Activated naive CD4-positive, alpha-beta T cell treated with anti-CD3 and anti-CD28 coated beads, Interleukin-2, amount 50 U/mL, for 24 hours (primary cell): ENCODE data around the gene FGFR2.

Experiments used
- H3K27ac Mint-ChIP-seq: one replicate; pipeline ENCODE4 v1.8.0; 2021; ENCODE audit warnings: mild to moderate bottlenecking, mixed read lengths
- H3K27me3 Mint-ChIP-seq: one replicate; pipeline ENCODE4 v1.8.0; 2021; ENCODE audit warnings: mixed read lengths
- H3K36me3 Mint-ChIP-seq: one replicate; pipeline ENCODE4 v1.8.0; 2021; ENCODE audit warnings: mixed read lengths
- H3K4me1 Mint-ChIP-seq: one replicate; pipeline ENCODE4 v1.8.0; 2021; ENCODE audit warnings: mixed read lengths
- H3K4me3 Mint-ChIP-seq: one replicate; pipeline ENCODE4 v1.8.0; 2021; ENCODE audit warnings: mild to moderate bottlenecking, mixed read lengths
- H3K9me3 Mint-ChIP-seq: one replicate; pipeline ENCODE4 v1.8.0; 2021; ENCODE audit warnings: mixed read lengths

Gene FGFR2

DNA sequence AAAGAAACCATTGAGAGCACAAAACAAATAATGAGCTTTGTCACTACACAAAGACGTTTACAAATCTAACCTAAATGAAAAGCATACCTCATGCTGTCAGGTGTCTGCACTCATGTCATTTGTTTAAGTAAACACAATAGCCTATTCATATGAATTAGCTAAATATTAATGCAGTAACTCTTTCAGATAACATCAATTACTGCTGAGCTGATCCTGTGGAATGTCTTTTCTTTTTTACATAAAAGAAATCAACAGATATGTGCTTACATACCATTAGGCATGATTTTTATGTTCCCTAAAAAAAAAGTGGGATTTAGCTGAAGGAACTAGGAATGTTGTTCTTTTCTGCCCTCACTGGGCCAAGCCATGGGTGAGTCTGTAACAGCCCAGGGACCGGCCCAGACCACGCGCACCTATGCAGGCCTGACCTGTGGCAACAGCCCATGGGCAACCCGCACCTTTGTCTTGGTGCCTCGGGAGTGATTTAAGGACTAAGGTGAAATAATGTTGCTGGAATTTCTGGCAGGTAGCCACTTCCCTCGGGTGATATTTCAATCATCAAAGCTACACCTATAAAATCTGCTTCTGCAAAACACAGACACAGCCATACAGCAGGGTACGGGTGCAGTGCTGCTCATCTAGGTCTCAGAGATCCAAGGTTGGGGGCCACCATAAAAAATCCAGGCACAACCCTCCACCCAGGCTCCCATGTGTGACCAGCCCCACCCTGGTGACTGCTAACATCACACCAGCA lies 44.6 kb downstream of the FGFR2 start:
- H3K36me3 Mint-ChIP-seq, result no peaks in the 10 kb centered on the region
- H3K4me3 Mint-ChIP-seq, result no peak overlapping the region
- H3K27me3 Mint-ChIP-seq, result no peaks in the 10 kb centered on the region
- H3K27ac Mint-ChIP-seq, result no peak overlapping the region
- peaks cover 19% of the 10 kb centered on the region for H3K9me3 Mint-ChIP-seq
- H3K4me1 Mint-ChIP-seq, result no peaks in the 10 kb centered on the region

DNA sequence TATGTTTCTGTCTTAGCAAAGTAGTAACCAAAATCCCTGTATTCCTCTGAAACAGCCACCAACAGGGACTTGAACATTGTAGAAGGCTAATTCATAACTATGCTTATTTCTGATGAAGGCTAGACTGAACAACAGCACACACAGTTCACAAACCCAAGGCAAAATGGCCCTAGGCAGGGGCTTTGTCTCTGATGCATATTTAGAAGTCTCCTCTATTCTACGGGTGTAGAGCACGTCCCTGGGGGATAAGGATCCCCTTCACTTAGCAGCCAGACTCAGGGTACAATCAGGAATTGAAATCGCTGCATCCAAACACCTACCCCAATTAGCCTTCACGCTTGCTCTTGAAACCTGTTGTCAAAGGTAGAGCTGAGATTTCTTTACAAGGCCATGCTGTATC lies 45.5 kb downstream of the FGFR2 start:
- peaks cover 19% of the 10 kb centered on the region for H3K9me3 Mint-ChIP-seq
- no peaks in the 10 kb centered on the region for H3K36me3 Mint-ChIP-seq
- no peak overlapping the region for H3K4me3 Mint-ChIP-seq
- H3K27ac Mint-ChIP-seq, result no peak overlapping the region
- H3K4me1 Mint-ChIP-seq, result no peaks in the 10 kb centered on the region
- no peaks in the 10 kb centered on the region for H3K27me3 Mint-ChIP-seq

DNA sequence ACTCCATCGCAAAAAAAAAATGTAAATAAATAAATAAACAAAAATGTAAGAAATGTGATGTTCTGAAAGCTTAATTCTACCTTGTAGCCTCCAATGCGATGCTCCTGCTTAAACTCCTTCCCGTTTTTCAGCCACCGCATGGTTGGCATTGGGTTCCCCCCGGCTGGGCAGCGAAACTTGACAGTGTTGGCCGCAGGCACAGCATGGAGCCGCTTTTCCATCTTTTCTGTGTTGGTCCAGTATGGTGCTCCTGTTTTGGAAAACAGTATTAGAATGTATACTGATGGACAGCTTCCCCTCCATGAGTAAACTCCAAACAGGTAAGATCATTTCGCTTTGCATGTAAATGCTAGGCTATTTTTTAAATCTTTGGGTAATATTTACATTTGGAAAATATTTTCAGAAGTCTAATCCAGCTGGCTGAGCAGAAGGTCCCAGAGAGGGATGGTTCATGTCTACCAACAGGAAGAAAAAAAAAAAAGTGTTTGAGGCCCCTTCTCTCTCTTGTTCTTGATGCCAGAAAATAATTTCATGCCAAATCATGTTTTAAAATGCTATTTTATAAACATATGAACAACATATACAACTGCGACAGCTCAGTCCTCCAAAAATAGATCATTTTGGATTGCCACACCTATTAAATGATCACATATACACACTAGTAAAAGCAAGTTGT lies 46.9 kb downstream of the FGFR2 start:
- Mint-ChIP-seq H3K27me3 (no peaks in the 10 kb centered on the region), H3K4me1 (no peaks in the 10 kb centered on the region), H3K27ac (no peak overlapping the region), H3K4me3 (no peak overlapping the region), H3K9me3 (peaks cover 19% of the 10 kb centered on the region), H3K36me3 (no peaks in the 10 kb centered on the region)

DNA sequence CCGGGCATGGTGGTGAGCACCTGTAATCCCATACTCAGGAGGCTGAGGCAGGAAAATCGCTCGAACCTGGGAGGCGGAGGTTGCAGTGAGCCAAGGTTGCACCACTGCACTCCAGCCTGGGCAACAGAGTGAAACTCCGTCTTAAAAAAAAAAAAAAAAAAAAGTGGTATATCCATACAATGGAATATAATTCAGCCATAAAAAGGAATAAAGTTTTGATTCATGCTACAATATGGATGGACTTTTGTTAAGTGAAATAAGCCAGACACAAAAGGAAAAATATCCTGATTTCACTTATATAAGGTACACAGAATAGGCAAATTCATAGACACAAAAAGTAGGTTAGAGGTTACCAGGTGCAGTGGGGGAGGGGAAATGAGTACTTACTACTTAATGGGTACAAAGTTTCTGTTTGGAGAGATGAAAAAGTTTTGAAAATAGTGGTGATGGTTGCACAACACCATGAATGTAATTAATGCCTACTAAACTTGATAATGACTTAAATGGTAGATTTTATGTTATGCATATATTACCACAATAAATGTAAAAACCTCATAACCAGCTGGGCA lies 53.9 kb downstream of the FGFR2 start:
- Mint-ChIP-seq H3K27ac (no peak overlapping the region), H3K4me3 (no peak overlapping the region), H3K36me3 (no peaks in the 10 kb centered on the region), H3K9me3 (peaks cover 5% of the 10 kb centered on the region), H3K4me1 (no peaks in the 10 kb centered on the region), H3K27me3 (peaks cover 2% of the 10 kb centered on the region)

DNA sequence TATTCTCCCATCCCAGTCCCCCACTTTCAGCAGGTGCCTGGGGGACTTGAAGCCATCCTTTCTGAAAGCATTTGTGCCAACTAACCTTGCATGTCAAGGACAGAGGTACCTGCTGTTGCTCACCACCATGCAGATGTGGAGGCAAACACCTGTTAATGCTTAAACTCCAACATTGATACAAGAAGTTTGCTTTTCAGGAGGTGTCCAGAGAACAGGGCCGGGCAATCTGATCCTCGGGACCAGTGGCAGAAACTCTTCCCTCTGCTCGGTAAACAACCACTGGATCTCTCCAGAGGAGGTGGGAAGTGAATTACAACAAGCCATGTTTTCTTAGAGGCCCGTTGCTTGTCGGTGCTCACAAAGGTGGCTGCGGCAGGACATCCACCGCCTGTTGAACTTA lies 54.7 kb downstream of the FGFR2 start:
- Mint-ChIP-seq H3K36me3 (no peaks in the 10 kb centered on the region), H3K4me1 (no peaks in the 10 kb centered on the region), H3K4me3 (no peak overlapping the region), H3K27me3 (peaks cover 2% of the 10 kb centered on the region), H3K27ac (no peak overlapping the region), H3K9me3 (peaks cover 5% of the 10 kb centered on the region)

DNA sequence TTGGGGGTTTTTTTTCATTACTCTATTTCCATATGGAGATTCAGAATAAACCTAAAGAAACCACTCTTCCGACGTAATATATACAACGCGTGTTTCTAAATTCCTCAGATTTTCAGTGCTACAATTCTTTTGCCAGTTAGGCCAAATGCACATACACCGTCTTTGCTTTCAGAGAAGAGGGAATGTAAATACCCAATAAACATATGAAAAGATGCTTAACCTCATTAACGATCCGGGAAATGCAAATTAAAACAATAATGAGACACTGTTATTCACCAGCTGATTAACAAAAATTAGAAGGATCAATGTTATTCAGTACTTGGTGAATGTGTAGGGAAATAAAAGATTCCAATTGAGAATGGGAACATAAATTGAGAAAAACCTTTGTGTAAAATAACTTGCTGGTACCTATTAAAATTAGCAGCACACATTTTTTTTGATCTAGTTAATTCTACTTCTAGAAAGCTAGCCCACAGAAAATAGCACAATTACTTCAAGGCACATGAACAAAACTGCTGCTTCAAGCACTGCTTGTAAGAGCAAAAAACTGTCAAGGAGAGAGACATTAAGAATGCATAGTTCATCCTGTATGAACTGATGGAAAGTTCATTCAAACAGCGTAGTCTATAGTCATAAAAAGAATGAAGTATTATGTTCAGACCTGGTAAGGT lies 56.7 kb downstream of the FGFR2 start:
- H3K27ac Mint-ChIP-seq, result no peak overlapping the region
- peaks cover 5% of the 10 kb centered on the region for H3K9me3 Mint-ChIP-seq
- H3K36me3 Mint-ChIP-seq, result no peaks in the 10 kb centered on the region
- H3K4me1 Mint-ChIP-seq, result no peaks in the 10 kb centered on the region
- no peak overlapping the region for H3K4me3 Mint-ChIP-seq
- H3K27me3 Mint-ChIP-seq, result peaks cover 2% of the 10 kb centered on the region

DNA sequence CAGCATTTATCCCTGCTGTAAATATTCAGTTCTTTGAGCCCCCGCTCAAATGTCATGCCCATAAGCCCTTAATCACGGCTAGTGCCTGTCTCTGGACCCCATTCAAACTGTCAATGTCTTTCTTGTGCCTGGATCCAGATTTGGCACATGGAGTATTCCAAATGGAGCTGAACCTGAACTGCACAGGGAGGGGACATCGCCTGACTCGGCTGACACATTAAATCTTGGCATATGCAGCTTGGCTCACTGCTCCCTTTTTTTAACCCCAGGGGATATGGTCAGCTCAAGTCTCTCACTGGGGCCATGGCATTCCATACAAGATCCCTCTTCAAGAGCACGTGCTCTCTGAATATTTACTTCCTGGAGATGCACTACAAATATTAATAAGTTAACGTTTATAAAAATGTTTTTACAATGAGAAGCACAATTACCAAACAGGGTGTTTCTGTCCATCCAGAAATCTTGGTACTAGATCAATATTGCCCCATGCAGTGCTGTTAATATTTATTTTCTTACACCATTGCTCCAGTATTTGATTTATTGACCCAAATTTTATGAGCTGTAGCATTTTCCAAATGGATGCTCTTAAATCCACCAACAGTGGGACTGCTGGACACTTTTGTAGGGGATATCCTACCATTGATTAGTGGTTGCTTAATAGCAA lies 57.4 kb downstream of the FGFR2 start:
- H3K4me3 Mint-ChIP-seq, result no peak overlapping the region
- H3K36me3 Mint-ChIP-seq, result no peaks in the 10 kb centered on the region
- H3K9me3 Mint-ChIP-seq, result peaks cover 5% of the 10 kb centered on the region
- H3K4me1 Mint-ChIP-seq, result no peaks in the 10 kb centered on the region
- peaks cover 2% of the 10 kb centered on the region for H3K27me3 Mint-ChIP-seq
- no peak overlapping the region for H3K27ac Mint-ChIP-seq

DNA sequence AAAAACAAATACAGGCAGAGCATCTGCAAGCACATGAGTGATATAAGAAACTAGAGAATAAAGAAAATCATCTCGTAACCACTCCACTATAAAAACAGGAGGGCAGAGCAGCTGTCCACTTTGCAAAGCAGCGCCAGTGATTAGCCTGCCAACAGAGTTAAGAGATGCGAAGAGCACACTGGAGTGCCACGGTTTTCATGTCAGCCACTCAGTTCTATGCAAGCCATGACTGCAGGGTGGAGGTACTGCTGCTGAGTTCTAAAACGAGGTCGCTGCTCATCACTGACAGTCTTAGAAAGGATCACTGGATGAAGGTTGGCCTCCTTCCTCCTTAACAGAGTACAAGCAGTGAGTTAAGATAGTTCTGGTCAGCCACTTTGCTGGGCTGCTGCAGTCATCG lies 58.5 kb downstream of the FGFR2 start:
- Mint-ChIP-seq H3K4me1 (no peaks in the 10 kb centered on the region), H3K27me3 (peaks cover 2% of the 10 kb centered on the region), H3K27ac (no peak overlapping the region), H3K9me3 (no peaks in the 10 kb centered on the region), H3K4me3 (no peak overlapping the region), H3K36me3 (no peaks in the 10 kb centered on the region)

DNA sequence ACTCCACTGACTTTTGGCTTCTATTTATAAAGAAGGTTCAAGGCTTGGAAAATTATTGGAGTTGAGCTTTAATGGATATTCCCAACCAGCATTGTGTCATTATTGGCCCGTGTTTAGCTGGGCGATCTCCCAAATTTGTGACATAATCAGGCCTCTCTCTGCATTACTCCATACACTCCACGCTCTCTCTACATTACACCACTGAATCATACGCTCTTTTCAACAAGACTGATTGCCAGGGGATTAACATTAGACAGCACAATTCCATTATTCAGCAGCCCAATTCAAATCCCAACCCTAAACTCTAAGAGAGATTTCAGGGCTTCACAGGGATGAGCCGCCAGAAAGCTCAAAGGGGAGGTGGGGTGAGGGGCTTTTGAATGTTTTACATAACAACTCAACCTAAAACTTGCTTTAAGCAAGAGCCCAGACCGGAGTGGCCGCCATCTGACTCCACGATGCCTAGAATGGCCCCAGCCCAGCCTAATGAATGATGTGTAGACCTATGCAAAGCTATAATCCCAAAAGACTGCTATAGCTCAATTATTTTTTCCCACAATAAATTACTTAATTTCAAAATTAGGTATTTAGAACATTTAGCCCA lies 61.8 kb downstream of the FGFR2 start:
- H3K4me1 Mint-ChIP-seq, result no peaks in the 10 kb centered on the region
- no peaks in the 10 kb centered on the region for H3K36me3 Mint-ChIP-seq
- no peak overlapping the region for H3K4me3 Mint-ChIP-seq
- no peak overlapping the region for H3K27ac Mint-ChIP-seq
- H3K27me3 Mint-ChIP-seq, result no peaks in the 10 kb centered on the region
- no peaks in the 10 kb centered on the region for H3K9me3 Mint-ChIP-seq

DNA sequence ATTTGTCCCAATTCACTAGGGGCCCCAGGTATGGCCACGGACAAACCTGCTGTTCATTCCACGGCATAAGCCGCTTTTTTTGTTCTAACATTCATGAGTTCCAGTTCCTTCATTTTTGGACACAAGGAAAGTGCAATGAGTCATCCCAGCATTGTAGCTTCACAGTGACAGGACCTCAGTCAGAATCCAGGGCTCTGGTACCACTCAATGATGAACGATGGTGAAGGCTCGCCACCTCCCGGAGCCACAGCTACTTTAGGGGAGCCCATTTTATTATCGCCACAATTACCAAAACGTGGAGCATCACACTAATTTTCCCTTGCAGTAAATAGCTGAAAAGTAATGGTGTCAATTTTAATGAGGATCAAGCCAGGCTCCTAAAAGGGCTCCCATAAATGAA lies 62.9 kb downstream of the FGFR2 start:
- Mint-ChIP-seq H3K9me3 (no peaks in the 10 kb centered on the region), H3K36me3 (no peaks in the 10 kb centered on the region), H3K27ac (no peak overlapping the region), H3K4me1 (no peaks in the 10 kb centered on the region), H3K4me3 (no peak overlapping the region), H3K27me3 (no peaks in the 10 kb centered on the region)

DNA sequence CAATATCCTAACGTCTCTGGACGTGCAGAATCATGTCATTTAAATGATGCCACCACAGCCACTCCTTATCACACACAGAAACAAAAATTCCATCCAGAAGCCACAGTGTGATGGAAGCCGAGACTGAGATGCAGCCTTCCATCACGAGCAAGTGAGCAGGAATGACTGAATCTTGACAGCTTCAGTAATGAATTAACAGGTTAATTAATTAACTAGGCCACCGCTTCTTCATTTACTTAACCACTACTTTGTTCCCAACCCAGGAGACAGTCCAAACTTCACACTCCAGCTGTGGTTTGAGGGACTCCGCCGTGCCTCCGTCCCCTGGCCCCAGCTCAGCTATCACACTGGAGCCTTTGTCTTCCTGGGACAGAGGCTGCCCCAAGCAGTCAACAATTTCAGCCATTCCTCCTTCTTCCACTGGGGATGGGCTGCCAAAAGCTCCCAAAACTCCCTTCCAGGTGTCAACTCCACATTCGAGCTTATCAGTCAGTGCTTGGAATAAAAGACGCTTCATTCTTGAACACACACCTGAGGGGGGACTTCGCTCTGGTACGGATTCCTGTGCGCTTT lies 65.9 kb downstream of the FGFR2 start:
- H3K27ac Mint-ChIP-seq, result no peak overlapping the region
- H3K4me3 Mint-ChIP-seq, result no peak overlapping the region
- no peaks in the 10 kb centered on the region for H3K4me1 Mint-ChIP-seq
- H3K36me3 Mint-ChIP-seq, result no peaks in the 10 kb centered on the region
- H3K27me3 Mint-ChIP-seq, result no peaks in the 10 kb centered on the region
- no peaks in the 10 kb centered on the region for H3K9me3 Mint-ChIP-seq

DNA sequence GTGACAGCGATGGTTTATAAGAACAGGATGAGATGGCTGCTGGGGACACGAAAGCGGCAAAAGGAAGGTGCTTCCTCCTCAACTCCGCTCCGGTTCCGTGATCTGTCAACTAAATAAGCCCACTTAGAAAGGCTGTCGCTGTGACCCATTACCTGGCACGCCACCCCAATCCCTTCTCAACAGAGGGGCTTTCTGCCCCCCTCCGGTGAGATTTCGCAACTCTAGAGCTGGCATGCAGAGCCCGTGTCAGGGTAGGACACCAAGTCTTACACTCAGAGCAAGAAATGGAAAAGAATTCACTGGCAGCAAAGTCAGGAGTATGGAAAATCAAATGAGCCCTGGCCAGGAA lies 66.4 kb downstream of the FGFR2 start:
- no peaks in the 10 kb centered on the region for H3K4me1 Mint-ChIP-seq
- no peaks in the 10 kb centered on the region for H3K36me3 Mint-ChIP-seq
- no peaks in the 10 kb centered on the region for H3K9me3 Mint-ChIP-seq
- no peak overlapping the region for H3K4me3 Mint-ChIP-seq
- no peak overlapping the region for H3K27ac Mint-ChIP-seq
- H3K27me3 Mint-ChIP-seq, result no peaks in the 10 kb centered on the region

DNA sequence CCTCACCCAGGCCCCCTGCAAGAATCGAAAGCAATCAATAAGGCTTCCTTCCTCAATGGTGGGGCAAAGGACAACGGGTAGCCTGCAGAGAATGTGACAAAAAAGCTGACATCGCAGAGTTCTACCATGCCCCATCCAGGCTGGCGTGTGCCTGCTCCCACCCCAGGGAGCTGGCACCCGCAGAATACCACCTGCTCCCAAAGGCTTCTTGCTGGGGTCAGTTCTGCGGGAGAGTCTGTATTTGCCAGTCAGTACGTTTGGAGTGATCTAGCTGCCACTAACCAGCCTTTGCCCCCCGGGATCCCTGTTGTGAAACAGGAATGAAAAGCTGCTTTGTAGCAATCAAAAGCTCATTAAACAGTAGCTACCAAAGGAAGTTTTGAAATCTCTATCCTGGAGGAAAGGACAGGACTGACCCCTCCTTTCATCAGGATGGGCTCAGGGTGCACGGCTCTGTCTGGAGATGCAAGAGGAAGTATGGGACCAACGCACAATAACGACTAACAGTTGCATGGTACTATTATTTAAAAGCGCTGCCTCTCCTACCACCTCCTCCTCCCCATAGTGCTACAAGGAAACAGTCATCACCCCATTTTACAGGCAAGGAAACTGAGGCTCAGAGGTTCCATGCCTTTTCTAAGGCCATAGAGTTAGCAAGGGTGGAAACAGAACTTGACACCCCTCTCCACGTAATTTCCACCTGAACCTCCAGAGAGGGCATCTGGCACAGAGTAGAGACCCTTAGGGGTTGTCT lies 67.0 kb downstream of the FGFR2 start:
- Mint-ChIP-seq H3K4me3 (no peak overlapping the region), H3K27ac (no peak overlapping the region), H3K27me3 (no peaks in the 10 kb centered on the region), H3K36me3 (no peaks in the 10 kb centered on the region), H3K4me1 (no peaks in the 10 kb centered on the region), H3K9me3 (no peaks in the 10 kb centered on the region)

DNA sequence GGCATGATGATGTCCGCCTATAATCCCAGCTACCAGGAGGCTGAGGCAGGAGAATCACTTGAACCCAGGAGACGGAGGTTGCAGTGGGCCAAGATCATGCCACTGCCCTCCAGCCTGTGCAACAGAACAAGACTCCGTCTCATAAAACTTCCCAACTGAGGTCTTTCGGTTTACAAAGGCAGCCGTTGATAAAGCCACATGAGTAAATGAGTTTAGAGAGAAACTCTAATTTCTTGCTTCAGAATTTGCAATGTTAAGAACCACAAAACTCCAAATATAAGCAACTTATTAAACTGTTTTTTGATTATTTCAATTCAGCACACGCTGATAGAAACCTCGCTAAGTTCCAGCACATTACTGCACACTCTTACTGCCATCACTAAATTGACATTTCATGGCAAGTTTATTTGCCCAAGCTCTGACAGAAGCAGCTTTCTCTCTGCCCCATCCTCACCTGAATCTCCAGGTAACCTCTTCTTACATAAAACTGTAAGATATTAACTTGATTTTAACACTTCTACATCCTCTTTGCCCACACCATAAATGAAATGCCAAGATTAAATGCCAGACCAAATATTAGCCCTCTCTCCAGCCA lies 67.7 kb downstream of the FGFR2 start:
- Mint-ChIP-seq H3K4me1 (no peaks in the 10 kb centered on the region), H3K27ac (no peak overlapping the region), H3K36me3 (no peaks in the 10 kb centered on the region), H3K27me3 (no peaks in the 10 kb centered on the region), H3K4me3 (no peak overlapping the region), H3K9me3 (no peaks in the 10 kb centered on the region)
